Measurements from ENCODE around the gene CCDC169. TPM values are rescaled to one million over a fixed set of nuclear protein-coding genes. Genes with fewer than 3 reads are reported as not detected.
"Not testable (repeated sequence)": the region's sequence is repeated elsewhere in the genome, so short reads cannot be mapped to it uniquely, and the experiment has no call there.

The CCDC169 gene
- total RNA-seq, 4 donors from 2014 or later, result 0.48 to 0.55 TPM; not detected in 2

DNA sequence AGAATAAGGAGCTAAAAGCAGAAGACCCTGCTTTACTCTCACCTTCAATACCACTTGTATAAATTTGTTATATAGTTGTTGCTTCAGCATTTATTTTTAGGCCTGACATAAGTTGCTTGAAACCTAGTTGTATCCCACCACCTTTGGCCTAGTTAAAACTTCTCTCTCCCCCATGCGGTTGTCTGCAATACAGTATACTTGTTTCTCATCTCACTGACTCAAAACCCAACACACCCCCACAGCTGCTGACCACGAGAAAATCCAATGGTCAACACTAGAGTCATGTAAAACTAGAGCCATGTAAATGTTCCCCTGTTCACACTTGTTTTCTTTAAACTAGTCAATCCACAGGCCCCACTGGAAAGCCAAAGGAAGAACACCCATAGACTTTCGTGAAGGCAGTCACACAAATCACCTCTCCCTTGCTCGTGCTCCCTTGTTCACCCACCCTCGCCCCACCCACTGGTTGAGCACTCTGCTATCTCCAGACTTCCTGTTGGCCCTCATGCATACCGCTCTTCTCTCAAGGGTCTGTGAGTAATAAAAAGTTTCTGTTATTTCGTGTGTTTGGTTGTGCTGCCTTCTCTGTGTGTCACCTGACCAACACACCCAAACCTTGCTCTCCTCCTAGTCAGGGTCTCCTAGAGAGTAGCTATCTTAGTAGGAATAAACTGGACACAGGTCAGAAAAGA is 12.9 kb upstream of the CCDC169 start:
- Histone ChIP-seq H3K4me1 (no peaks in the 10 kb centered on the region), H3K9me3 (no peaks in the 10 kb centered on the region), H3K36me3 (peaks cover 0 to 6% (median 2%) of the 10 kb centered on the region in 4 donors), H3K27me3 (no peaks in the 10 kb centered on the region), H3K4me3 (no peak overlapping the region), H3K27ac (no peak overlapping the region)
- DNase-seq, result no peak
- intact Hi-C loops (cut with DNase I; ENCODE audit: low total_unique reads) (no loop called here), in situ Hi-C loops (cut with MboI; ENCODE audit: low pct_ligation_motif_present in 1 of 4, low pct_unique_long_range_greater_than_20kb in 1 of 4, low sequenced_read_pairs in 3 of 4) (no loop called here)
- TF ChIP-seq POLR2AphosphoS5 (IDR thresholded peaks at IDR 0.05) (no peak), EP300 (IDR thresholded peaks at IDR 0.05; ENCODE audit: low read depth) (no peak), POLR2A (IDR thresholded peaks at IDR 0.05) (no peak)
- TF ChIP-seq, protein P1, sequence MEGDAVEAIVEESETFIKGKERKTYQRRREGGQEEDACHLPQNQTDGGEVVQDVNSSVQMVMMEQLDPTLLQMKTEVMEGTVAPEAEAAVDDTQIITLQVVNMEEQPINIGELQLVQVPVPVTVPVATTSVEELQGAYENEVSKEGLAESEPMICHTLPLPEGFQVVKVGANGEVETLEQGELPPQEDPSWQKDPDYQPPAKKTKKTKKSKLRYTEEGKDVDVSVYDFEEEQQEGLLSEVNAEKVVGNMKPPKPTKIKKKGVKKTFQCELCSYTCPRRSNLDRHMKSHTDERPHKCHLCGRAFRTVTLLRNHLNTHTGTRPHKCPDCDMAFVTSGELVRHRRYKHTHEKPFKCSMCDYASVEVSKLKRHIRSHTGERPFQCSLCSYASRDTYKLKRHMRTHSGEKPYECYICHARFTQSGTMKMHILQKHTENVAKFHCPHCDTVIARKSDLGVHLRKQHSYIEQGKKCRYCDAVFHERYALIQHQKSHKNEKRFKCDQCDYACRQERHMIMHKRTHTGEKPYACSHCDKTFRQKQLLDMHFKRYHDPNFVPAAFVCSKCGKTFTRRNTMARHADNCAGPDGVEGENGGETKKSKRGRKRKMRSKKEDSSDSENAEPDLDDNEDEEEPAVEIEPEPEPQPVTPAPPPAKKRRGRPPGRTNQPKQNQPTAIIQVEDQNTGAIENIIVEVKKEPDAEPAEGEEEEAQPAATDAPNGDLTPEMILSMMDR (IDR thresholded peaks at IDR 0.05), result no peak
- 88 to 89% methylated on average over 5 to 7 of the region's 7 CpGs for WGBS, 2 donors (ENCODE audit: low coverage in 1 of 2)

DNA sequence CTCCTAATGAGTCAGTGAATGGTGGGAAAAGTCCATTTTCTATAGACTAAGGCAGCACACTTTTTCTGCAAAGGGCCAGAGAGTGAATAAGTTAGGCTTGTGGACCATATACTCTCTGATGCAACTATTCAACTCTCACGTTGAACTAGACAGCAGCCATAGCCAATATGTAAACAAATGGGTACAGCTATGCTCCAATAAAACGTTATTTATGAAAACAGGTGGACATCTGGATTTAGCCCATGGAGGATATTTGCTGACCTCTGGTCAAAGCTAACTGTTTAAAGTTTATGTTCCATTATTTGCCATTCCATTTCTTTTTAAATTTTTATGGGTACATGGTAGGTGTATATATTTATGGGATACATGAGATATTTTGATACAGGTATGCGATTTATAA is 4.7 kb upstream of the CCDC169 start:
- in situ Hi-C loops (cut with MboI; ENCODE audit: low pct_ligation_motif_present in 1 of 4, low pct_unique_long_range_greater_than_20kb in 1 of 4, low sequenced_read_pairs in 3 of 4) (no loop called here), intact Hi-C loops (cut with DNase I; ENCODE audit: low total_unique reads) (no loop called here)
- TF ChIP-seq POLR2A (IDR thresholded peaks at IDR 0.05) (no peak), POLR2AphosphoS5 (IDR thresholded peaks at IDR 0.05) (no peak), EP300 (IDR thresholded peaks at IDR 0.05; ENCODE audit: low read depth) (no peak)
- TF ChIP-seq, protein P1 (IDR thresholded peaks at IDR 0.05), result no peak
- H3K9me3 ChIP-seq, result no peaks in the 10 kb centered on the region
- H3K4me3 ChIP-seq, result no peak overlapping the region
- 60 to 71% methylated on average over 2 to 3 of the region's 3 CpGs for WGBS, 2 donors (ENCODE audit: low coverage in 1 of 2)
- DNase-seq, result no peak
- H3K36me3 ChIP-seq, result no peaks in the 10 kb centered on the region
- peaks cover 7% of the 10 kb centered on the region for H3K27me3 ChIP-seq
- peaks cover 0 to 11% (median 1%) of the 10 kb centered on the region in 4 donors for H3K4me1 ChIP-seq
- no peak overlapping the region for H3K27ac ChIP-seq

DNA sequence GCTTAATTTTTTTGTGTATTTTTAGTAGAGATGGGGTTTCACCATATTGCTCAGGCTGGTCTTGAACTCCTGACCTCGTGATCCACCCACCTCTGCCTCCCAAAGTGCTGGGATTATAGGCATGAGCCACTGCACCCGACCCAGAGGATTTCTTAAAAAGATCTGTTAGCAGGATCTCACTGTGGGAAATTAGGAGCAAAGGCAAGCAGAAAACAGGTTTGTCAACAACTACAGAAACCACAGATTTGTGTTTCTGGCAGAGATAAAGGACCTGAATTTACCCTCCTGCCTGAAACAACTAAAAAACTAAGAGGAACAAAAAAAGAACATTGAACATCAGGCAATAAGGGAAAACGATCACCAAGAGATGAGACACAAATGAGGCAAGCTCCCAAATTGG is 1.9 kb upstream of the CCDC169 start:
- in situ Hi-C loops (cut with MboI; ENCODE audit: low pct_ligation_motif_present in 1 of 4, low pct_unique_long_range_greater_than_20kb in 1 of 4, low sequenced_read_pairs in 3 of 4), result loop anchor here in 1 of 4 donors (25.0 kb wide), 1 partner anchor 438 kb away; no protein-coding TSS in a partner anchor
- H3K27ac ChIP-seq, result not testable (repeated sequence)

DNA sequence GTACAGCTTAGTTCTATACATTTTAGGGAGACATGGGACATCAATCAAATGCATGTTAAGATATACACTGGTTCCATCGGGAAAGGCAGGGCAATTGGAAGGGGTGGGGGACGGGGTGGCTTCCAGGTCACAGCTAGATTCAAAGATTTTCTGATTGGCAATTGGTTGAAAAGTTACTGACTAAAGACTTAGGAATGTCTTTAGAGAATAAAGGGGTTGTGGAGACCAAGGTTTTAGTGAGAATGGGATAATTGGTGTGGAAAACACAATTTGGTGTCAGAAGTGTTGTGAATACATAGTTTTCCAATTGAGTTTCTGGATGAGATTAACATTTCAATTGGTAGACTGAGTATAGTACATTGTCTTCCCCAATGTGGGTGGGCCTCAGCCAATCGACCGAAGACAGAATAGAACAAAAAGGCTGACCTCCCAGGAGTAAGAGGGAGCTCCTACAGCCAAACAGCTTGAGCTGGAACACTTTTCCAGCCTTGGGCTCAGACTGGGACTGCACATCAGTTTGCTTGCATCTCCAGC is 988 bp upstream of the CCDC169 start:
- WGBS, 2 donors (ENCODE audit: low coverage in 1 of 2), result 27 to 51% methylated on average over 4 of the region's 4 CpGs
- Histone ChIP-seq H3K4me1 (peaks cover 0 to 16% (median 3%) of the 10 kb centered on the region in 4 donors), H3K27me3 (peaks cover 11% of the 10 kb centered on the region), H3K27ac (peak overlapping the region in 3 of 4 donors; percentile 69 to 81 (median 77)), H3K4me3 (no peak overlapping the region), H3K36me3 (no peaks in the 10 kb centered on the region), H3K9me3 (no peaks in the 10 kb centered on the region)
- no peak for DNase-seq
- TF ChIP-seq POLR2A (IDR thresholded peaks at IDR 0.05), result no peak
- TF ChIP-seq, protein P1 (IDR thresholded peaks at IDR 0.05), result no peak
- TF ChIP-seq EP300 (IDR thresholded peaks at IDR 0.05; ENCODE audit: low read depth), result no peak
- TF ChIP-seq POLR2AphosphoS5 (IDR thresholded peaks at IDR 0.05), result no peak
- intact Hi-C loops (cut with DNase I; ENCODE audit: low total_unique reads), result no loop called here
- in situ Hi-C loops (cut with MboI; ENCODE audit: low pct_ligation_motif_present in 1 of 4, low pct_unique_long_range_greater_than_20kb in 1 of 4, low sequenced_read_pairs in 3 of 4), result loop anchor here in 1 of 4 donors (25.0 kb wide), 1 partner anchor 439 kb away; no protein-coding TSS in a partner anchor

More for the DNA sequence above, 1.9 kb upstream of the CCDC169 start:
- WGBS, 2 donors (ENCODE audit: low coverage in 1 of 2), result 44 to 53% methylated on average over 2 to 3 of the region's 3 CpGs
- peaks cover 0 to 16% (median 3%) of the 10 kb centered on the region in 4 donors for H3K4me1 ChIP-seq
- DNase-seq; intact Hi-C loops (cut with DNase I; ENCODE audit: low total_unique reads); H3K36me3 ChIP-seq; H3K9me3 ChIP-seq; H3K4me3 ChIP-seq: not testable (repeated sequence)
- peaks cover 11% of the 10 kb centered on the region for H3K27me3 ChIP-seq
